ENCODE results near the gene QPCT.

DNA sequence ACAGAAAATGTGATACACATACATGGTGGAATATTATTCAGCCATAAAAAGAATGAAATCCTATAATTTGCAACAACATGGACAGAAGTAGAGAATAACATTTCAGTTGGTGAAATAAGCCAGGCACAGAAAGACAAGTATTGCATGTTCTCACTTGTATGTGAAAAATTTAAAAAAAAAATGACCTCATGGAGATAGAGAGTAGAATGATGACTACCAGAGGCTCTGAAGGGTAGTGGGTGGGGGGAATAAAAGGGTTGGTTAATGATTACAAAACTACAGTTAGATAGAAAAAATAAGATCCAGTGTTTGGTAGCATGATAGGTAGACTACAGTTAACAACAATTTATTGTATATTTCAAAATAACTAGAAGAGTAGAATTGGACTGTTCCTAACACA, 44.3 kb upstream of the QPCT start:
- TF ChIP-seq CEBPB (IDR thresholded peaks at IDR 0.05; ENCODE audit: low read depth, low read length) = no peak
- TF ChIP-seq MAFK (IDR thresholded peaks at IDR 0.05; ENCODE audit: low read depth, low read length) = no peak
- TF ChIP-seq, protein P1, sequence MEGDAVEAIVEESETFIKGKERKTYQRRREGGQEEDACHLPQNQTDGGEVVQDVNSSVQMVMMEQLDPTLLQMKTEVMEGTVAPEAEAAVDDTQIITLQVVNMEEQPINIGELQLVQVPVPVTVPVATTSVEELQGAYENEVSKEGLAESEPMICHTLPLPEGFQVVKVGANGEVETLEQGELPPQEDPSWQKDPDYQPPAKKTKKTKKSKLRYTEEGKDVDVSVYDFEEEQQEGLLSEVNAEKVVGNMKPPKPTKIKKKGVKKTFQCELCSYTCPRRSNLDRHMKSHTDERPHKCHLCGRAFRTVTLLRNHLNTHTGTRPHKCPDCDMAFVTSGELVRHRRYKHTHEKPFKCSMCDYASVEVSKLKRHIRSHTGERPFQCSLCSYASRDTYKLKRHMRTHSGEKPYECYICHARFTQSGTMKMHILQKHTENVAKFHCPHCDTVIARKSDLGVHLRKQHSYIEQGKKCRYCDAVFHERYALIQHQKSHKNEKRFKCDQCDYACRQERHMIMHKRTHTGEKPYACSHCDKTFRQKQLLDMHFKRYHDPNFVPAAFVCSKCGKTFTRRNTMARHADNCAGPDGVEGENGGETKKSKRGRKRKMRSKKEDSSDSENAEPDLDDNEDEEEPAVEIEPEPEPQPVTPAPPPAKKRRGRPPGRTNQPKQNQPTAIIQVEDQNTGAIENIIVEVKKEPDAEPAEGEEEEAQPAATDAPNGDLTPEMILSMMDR (conservative IDR thresholded peaks at IDR 0.05; ENCODE audit: low read depth, low read length) = no peak
- no peak for TF ChIP-seq POLR2A (IDR thresholded peaks at IDR 0.05; ENCODE audit: low read depth, low read length)
- no peak for TF ChIP-seq RAD21 (IDR thresholded peaks at IDR 0.05; ENCODE audit: low read length)

Data from IMR-90 (cell line).